ENCODE results near the gene SPTBN1.

Gene SPTBN1

DNA sequence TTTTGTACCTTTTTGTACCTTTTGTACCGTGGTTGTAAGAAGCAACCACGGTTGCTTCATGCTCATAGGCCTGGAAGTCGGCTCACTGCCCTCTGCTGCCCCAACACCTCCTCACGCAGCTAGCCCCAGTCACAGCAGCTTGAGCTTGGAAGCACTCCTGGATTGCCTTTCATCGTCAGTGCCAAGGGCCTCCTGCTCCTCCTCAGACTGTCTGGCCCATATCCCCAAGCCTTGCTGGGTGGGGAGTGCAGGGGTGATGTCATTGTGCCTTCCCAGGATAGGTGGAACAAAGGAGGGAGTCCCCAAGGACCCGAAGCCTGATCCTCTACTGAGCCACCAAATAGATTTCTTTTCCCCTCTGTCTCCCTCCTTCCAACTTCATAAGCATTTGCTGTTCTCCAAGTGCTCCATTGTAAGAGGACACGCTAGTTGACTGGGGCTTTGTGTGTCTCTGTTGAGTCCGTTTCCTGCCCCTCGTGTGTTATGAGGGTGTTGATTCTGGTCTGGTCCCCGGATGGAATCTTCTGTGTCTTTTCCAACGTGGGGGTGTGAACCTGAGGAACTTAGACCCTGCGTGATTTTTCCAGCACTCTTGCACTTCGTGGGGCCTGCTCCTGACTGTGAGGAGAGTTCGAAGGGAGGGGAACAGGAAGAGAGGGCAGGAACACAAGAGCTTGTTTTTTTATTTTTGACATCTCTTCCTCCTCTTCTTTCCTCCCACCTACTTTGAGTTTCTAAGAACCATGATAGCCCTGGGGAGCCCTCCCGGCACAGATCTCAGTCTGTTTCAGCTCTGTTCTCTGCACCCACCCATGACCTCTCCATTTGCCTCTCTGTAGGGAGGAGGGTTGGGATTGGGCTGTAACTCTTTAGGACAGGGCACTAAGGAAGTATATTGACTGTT, 140.1 kb downstream of the SPTBN1 start:
- DNase-seq, result no peak

DNA sequence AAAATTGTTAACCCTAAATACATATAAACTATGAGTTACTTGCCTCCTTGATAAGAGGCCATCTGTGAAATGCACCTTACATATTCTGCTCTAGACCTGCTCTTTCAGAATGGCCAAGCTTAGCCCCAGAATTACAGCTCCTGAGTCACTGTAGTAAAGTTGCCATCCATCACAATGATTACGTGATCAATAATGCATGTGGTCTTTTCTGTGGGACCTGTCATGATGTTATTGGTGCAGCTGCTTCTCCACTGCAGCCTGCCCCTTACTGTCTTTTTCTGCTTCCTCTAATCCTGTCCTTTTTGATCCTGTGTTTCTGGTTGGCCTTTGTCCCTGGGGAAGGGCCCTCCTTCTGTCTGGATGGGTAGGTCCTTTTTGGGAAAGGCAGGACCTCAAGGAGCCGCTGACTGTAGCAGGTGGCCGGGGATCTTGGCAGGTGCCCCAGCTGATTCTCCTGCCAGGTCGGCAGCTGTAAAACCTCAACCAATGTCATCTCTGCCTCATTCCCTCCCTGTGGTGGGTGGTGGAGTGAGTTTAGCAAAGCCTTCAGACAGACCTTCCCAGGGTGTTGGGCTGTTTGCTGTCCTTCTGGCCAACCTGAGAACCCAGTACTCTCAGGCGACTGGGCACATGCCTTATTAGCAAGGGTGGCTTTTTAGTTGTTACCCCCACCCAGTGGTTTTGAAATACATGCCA, 141.2 kb downstream of the SPTBN1 start:
- no peak for DNase-seq

GRCh38 chr2:54598347-54599325, 142.5 kb downstream of the SPTBN1 start:
- DNase-seq, result no peak

- DNase-seq, result no peak
Observed at GRCh38 chr2:54599326-54599710, 143.2 kb downstream of the SPTBN1 start.

DNA sequence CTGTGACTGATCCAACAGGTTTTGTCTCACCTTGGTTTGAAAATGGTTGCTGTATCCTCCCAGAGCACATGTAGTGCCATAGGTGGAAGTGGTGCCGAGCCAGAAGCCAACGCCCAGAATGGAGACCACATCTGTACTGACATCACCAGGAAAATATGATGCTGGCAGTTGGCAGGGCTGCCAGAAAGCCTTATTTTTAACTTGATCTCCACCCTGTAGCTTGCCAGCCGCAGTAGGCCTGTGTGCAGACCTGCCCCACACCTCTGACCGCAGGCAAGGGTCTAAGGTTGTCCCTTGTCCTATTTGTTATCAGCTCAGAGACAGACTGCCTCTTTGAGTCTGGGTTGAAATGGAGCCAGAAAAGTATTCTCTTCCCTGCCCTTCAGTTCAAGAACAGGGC, 143.8 kb downstream of the SPTBN1 start:
- no peak for DNase-seq

GRCh38 chr2:54601339-54601738, 145.2 kb downstream of the SPTBN1 start:
- no peak for DNase-seq

- no peak for DNase-seq
Observed at GRCh38 chr2:54602736-54603322, 146.7 kb downstream of the SPTBN1 start.

- DNase-seq, result no peak
Observed at GRCh38 chr2:54603357-54603756, 147.2 kb downstream of the SPTBN1 start.

GRCh38 chr2:54603796-54604195, 147.7 kb downstream of the SPTBN1 start:
- no peak for DNase-seq

GRCh38 chr2:54604871-54605270, 148.7 kb downstream of the SPTBN1 start:
- DNase-seq, result no peak

GRCh38 chr2:54605836-54606235, 149.7 kb downstream of the SPTBN1 start:
- no peak for DNase-seq

- no peak for DNase-seq
Observed at GRCh38 chr2:54606393-54606958, 150.3 kb downstream of the SPTBN1 start.

- DNase-seq, result no peak
Observed at GRCh38 chr2:54608224-54608623, 152.1 kb downstream of the SPTBN1 start.

- DNase-seq, result no peak
Observed at GRCh38 chr2:54609241-54609640, 153.1 kb downstream of the SPTBN1 start.

- no peak for DNase-seq
Observed at GRCh38 chr2:54609647-54610046, 153.5 kb downstream of the SPTBN1 start.

DNA sequence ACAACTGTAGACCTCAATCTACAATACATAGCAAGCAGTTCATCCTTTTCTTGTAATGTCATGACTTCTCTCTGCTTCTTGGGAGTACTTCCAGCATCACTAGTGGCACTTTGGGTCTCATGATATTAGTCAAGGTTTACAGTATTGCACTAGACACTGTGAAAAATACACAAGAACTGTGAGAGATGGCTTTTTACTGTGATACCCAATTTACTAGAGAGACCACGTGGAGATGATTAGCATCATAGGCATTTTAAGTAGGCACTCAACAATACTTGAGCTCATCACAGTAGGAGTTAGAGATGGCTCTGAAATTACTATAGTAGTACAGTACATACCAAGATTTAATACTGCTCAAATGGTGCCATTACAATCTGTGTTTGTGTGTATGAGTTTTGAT, 154.6 kb downstream of the SPTBN1 start:
- no peak for DNase-seq

- no peak for DNase-seq
Observed at GRCh38 chr2:54611830-54612545, 155.9 kb downstream of the SPTBN1 start.

DNA sequence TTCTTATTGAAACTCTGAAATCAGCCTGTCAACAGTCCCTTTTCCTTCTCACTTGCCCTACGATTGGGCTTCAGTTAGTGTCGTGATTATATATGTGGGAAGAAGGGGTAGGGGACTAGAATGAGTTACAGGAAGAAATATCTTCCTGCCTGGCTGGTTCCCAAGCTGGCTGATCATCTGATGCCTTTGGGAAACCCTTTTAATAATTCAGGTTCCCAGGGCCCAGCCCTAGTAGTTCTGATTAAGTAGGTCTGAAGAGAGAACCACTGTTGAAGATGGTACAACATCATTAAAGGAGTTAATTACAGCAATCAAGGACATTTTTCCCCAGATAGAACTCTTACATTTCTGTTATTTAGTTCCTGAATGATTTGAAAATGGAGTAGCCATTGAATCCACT, 157.3 kb downstream of the SPTBN1 start:
- DNase-seq, result no peak

DNA sequence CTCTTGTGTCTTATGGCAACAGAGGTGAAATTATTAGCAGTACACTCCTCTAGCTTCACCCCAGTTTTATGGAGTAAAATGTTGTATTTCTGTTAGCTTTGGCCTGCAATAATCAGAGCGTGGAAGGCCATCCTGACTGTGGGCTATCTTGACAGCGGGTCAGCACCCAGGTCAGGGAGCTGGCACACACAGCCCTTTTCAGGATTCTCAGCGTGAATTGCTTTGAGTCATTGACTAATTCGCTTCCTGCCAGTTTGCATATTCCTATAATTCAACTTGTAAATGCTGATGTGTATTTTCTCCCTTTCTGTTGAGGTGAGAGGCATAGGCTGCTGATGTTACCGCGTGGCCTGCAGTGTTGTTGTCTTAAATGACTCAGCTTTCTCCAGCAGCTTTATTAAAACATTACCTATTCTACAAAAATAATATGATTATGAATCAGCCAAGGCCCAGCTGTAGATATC, 157.7 kb downstream of the SPTBN1 start:
- no peak for DNase-seq

- DNase-seq, result no peak
Observed at GRCh38 chr2:54614819-54615218, 158.7 kb downstream of the SPTBN1 start.

DNA sequence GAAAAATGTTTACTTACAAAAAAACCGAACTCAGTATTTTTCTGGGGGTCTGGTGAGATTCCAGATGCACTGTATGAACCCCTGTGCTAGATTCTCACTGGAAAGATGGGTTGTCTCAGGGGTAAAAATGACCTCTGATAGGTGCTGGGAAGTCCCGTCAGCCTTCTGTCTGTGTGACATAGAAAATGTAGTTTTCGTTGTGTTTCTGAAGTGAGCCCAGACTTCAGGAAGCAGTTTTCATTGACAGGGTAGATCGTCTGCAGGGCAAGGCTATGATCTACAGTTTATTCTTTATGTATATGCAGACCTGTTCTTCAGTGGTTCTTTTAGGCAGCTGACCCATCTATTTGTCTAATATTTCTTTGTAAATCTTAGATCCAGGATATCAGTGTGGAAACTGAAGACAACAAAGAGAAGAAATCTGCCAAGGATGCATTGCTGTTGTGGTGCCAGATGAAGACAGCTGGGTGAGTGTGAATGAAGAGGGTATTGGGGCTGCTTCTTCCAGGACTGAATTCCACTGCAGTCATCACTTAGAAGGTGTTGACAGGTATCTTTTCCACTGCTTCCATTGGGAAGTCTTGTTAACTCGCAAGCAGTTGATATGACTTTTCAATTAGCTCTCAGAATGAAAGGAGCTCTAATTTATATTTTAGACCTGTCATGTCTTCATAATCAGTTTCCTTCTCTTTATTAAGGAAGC, 159.9 kb downstream of the SPTBN1 start:
- no peak for DNase-seq
